Lower lobe of right lung (tissue), 2 donors: ENCODE data around the gene RFTN1. TPM values are rescaled to one million over a fixed set of nuclear protein-coding genes. Genes with fewer than 3 reads are reported as not detected.
A peak's percentile ranks its signal among the peaks of the same experiment; 100 is the strongest.

Experiments used
- ATAC-seq, 2 donors: fragments of 200-7000 bp; cut with Tn5 transposase; one replicate each; pipeline ENCODE4 v1.9.1; 2020 to 2022; ENCODE audit warnings: mild to moderate bottlenecking in 2 of 2, moderate library complexity in 2 of 2
- DNase-seq: peaks from one replicate; pipeline ENCODE4 v3.0.0-alpha.2; 2020
- H3K27ac ChIP-seq: fragments of 200-600 bp; one replicate; pipeline ENCODE4 v1.8.0; 2022
- H3K27me3 ChIP-seq: fragments of 200-600 bp; one replicate; pipeline ENCODE4 v1.8.0; 2022; ENCODE audit warnings: low read depth
- H3K36me3 ChIP-seq: fragments of 200-600 bp; one replicate; pipeline ENCODE4 v1.8.0; 2022; ENCODE audit warnings: mild to moderate bottlenecking
- H3K4me1 ChIP-seq: fragments of 200-600 bp; one replicate; pipeline ENCODE4 v1.8.0; 2022
- H3K4me3 ChIP-seq: fragments of 200-600 bp; one replicate; pipeline ENCODE4 v1.8.0; 2022; ENCODE audit warnings: mild to moderate bottlenecking
- H3K9me3 ChIP-seq: fragments of 200-600 bp; one replicate; pipeline ENCODE4 v1.8.0; 2022
- intact Hi-C: fragments of 100-400 bp; cut with DNase I; formaldehyde crosslinking; loops from one replicate; pipeline ENCODE4 v1.11.0; 2022
- total RNA-seq: library from RNA; stranded (reverse); fragmentation: NEBNext Ultra II Directional; extraction: Animal tissue kit (Norgen Biotek cat#: 25700); gene quantifications from one replicate; pipeline ENCODE4 v1.2.1, GENCODE V29; 2021
- TF ChIP-seq, protein P1 (sequence below): fragments of 200-600 bp; IDR thresholded peaks from one replicate; pipeline ENCODE4 v1.8.0; 2022; ENCODE audit warnings: antibody characterized with exemption, mild to moderate bottlenecking
- donor health status: DM: no; HTN: yes; CAD: no; lungs with severe emphysema.

The RFTN1 gene
- total RNA-seq, 1 donor from 2014 or later, result 58.2 TPM

DNA sequence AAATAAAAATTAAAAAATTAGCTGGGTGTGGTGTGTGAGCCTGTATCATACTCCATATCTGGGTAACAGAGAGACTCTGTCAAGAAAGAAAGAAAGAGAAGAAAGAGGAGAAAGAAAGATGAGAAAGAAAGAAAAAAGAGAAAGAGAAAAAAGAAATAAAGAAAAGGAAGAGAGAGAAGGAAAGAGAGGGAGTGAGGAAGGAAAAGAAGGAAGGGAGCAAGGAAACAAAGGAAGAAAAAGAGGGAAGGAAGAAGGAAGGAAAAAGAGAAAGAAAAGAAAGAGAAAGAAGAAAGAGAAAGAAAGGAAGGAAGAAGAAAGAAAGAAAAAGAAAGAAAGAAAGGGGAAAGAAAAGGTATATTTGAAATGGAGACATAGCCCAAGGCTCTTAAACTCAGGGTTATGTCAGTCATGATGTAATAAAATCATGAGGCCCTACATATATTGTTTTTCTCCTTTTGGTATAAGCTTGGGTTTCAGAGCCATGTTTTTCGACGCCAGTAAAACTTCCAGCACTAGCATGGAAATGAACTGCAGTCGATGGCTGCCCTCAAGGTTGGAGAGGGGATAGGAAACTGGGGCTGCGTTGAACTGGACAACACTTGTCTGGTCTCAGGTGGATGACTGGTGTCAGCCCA, 38.0 kb upstream of the RFTN1 start:
- intact Hi-C loops, result loop anchor here (5.0 kb wide), 2 partner anchors 259 to 284 kb away; partner anchors contain the start of gene OXNAD1

DNA sequence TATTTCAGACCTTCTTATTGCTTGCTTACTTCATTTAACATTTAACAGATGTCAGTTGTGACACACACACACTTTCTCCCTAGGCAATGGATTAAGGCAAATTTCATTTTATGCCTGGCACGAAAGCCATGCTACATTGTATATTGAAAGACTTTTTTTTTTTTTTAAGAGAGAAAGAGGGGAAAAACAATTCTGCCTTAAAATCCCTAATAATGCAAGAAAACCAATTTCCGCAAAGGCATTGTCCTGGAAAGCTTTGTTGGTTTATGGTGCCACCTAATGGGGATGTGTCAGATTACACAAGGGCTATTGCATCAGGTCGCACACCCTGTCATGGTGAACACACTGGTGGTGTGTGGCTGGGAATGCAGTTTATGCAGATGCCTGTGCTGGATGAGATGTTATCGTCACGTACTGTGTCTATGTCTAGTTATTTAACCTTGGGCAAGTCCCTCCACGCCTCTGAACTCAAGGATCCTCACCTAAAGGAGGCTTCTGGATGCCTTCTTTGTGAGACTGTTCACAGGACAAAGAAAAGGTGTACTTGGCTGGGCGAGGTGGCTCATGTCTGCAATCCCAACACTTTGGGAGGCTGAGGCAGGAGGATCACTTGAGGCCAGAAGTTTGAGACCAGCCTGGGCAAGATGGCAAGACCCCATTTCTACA, 37.3 kb upstream of the RFTN1 start:
- DNase-seq (no peak), ATAC-seq (peak; percentile 91 to 93)
- H3K9me3 ChIP-seq, result no peaks in the 10 kb centered on the region
- TF ChIP-seq, protein P1, sequence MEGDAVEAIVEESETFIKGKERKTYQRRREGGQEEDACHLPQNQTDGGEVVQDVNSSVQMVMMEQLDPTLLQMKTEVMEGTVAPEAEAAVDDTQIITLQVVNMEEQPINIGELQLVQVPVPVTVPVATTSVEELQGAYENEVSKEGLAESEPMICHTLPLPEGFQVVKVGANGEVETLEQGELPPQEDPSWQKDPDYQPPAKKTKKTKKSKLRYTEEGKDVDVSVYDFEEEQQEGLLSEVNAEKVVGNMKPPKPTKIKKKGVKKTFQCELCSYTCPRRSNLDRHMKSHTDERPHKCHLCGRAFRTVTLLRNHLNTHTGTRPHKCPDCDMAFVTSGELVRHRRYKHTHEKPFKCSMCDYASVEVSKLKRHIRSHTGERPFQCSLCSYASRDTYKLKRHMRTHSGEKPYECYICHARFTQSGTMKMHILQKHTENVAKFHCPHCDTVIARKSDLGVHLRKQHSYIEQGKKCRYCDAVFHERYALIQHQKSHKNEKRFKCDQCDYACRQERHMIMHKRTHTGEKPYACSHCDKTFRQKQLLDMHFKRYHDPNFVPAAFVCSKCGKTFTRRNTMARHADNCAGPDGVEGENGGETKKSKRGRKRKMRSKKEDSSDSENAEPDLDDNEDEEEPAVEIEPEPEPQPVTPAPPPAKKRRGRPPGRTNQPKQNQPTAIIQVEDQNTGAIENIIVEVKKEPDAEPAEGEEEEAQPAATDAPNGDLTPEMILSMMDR, result peak; percentile 92
- no peak overlapping the region for H3K27ac ChIP-seq
- peak overlapping the region; percentile 7 for H3K4me3 ChIP-seq
- H3K4me1 ChIP-seq, result no peaks in the 10 kb centered on the region
- intact Hi-C loops, result loop anchor here (5.0 kb wide), 2 partner anchors 259 to 284 kb away; partner anchors contain the start of gene OXNAD1
- no peaks in the 10 kb centered on the region for H3K27me3 ChIP-seq
- no peaks in the 10 kb centered on the region for H3K36me3 ChIP-seq

More for the DNA sequence above, 38.0 kb upstream of the RFTN1 start:
- no peaks in the 10 kb centered on the region for H3K36me3 ChIP-seq
- no peak overlapping the region for H3K27ac ChIP-seq
- no peaks in the 10 kb centered on the region for H3K27me3 ChIP-seq
- H3K4me1 ChIP-seq, result no peaks in the 10 kb centered on the region
- DNase-seq (no peak), ATAC-seq (no peak)
- TF ChIP-seq, protein P1, result no peak
- H3K9me3 ChIP-seq, result no peaks in the 10 kb centered on the region
- H3K4me3 ChIP-seq, result no peak overlapping the region

DNA sequence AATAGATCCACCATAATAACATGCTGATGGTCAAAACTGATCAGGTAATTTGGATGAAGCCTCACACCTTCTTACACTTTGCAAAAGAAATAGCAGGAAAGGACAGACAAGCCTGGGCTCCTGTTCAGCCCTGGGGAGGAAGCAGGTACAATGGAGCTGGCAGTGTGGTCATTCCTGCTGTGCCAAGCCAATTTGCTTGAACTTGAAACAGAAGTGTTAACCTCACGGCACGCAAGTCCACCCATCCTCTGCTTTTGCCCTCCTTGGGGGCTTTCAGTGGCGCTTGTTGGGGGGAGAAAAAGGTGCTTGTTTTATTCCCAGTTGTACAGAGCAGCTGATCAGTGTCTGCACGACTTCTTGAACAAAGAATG, 36.8 kb upstream of the RFTN1 start:
- Histone ChIP-seq H3K27me3 (no peaks in the 10 kb centered on the region), H3K36me3 (no peaks in the 10 kb centered on the region), H3K27ac (no peak overlapping the region), H3K4me3 (peak overlapping the region; percentile 7), H3K9me3 (no peaks in the 10 kb centered on the region), H3K4me1 (no peaks in the 10 kb centered on the region)
- ATAC-seq, result peak in 1 of 2 donors; percentile 23
- no peak for DNase-seq
- intact Hi-C loops, result loop anchor here (5.0 kb wide), 2 partner anchors 258 to 283 kb away; partner anchors contain the start of gene OXNAD1
- TF ChIP-seq, protein P1, result no peak

DNA sequence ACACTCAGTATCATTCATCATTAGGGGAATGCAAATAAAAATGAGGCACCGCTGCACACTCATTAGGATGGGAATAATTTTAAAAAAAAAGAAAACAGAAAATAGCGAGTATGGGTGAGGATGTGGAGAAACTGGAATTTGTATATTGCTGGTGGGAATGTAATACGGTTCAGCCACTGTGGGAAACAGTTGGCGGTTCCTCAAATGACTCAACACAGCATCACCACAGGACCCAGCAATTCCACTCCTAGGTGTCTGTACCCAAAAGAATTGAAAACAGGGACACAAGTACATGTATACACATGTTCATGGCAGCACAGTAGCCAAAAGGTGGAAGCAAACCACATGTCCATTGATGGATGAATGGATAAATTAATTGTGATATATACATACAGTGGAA, 35.2 kb upstream of the RFTN1 start:
- H3K4me1 ChIP-seq, result peaks cover 11% of the 10 kb centered on the region
- intact Hi-C loops, result no loop called here
- TF ChIP-seq, protein P1, result no peak
- no peak overlapping the region for H3K4me3 ChIP-seq
- H3K27ac ChIP-seq, result no peak overlapping the region
- H3K36me3 ChIP-seq, result no peaks in the 10 kb centered on the region
- ATAC-seq, result no peak
- no peak for DNase-seq
- H3K9me3 ChIP-seq, result no peaks in the 10 kb centered on the region
- H3K27me3 ChIP-seq, result no peaks in the 10 kb centered on the region

DNA sequence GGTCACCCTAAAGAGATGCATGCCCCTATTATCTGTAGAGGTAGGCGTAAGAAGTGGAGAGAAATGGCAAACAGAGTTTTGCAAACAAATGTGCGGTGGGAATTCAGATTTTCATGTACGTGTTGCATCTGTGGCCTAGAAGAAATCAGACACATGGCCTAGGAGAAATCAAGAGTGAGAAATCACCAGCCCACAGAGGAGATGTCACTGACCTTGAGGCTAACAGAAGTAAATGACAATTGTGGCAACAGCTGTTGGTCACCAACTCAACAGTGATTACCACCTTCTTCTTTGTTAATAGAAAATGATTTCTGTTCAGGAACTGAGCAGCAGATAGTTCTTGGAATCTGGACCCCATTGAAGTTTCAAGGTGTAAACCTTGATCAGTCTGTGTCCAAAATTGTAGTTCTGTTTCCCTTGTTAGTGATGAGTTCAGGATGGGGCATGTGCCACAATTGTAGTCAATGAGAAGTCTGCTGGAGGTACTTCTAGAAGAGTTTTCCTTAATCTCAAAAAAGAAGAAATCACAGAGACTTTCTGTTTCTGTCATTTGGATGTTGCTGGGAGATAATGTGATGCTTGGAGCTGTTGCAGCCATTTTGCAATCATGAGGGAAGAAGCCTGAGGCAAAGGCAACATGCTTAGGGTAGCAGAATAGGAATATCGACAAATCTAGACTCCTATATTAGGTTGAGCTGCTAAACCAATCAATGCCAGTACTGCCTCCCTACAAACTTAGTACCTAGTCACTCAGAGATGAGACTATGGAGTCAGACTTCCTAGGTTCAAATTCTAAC, 34.3 kb upstream of the RFTN1 start:
- TF ChIP-seq, protein P1, result no peak
- Histone ChIP-seq H3K27ac (no peak overlapping the region), H3K4me3 (no peak overlapping the region), H3K4me1 (peaks cover 11% of the 10 kb centered on the region), H3K36me3 (no peaks in the 10 kb centered on the region), H3K9me3 (no peaks in the 10 kb centered on the region), H3K27me3 (no peaks in the 10 kb centered on the region)
- ATAC-seq (no peak), DNase-seq (no peak)
- intact Hi-C loops, result no loop called here
